PC-9 (cell line): ENCODE results near the gene USP2.

Experiments
- CTCF ChIP-seq: fragments of 200-600 bp; sonication (generic); conservative IDR thresholded peaks from 2 replicates; pipeline ENCODE4 v1.6.1; 2017; ENCODE audit warnings: mixed run types, antibody characterized with exemption, mild to moderate bottlenecking, moderate library complexity
- EZH2 ChIP-seq: fragments of 200-600 bp; sonication (generic); IDR thresholded peaks from 2 replicates; pipeline ENCODE4 v1.8.0; 2017; ENCODE audit warnings: antibody characterized with exemption, low read depth

- no peak for TF ChIP-seq CTCF
- TF ChIP-seq EZH2: no peak
Observed at GRCh38 chr11:119317592-119318239, 63.8 kb downstream of the USP2 start.
